ENCODE measurements around the gene DSG3. TPM values are rescaled to one million over a fixed set of nuclear protein-coding genes. Genes with fewer than 3 reads are reported as not detected.
"Not testable (repeated sequence)": the region's sequence is repeated elsewhere in the genome, so short reads cannot be mapped to it uniquely, and the experiment has no call there.

DSG3 gene
- total and polyA plus RNA-seq, 12 donors, result 0.04 to 0.17 (median 0.08) TPM; not detected in 9

- Histone ChIP-seq H3K27me3 (peaks cover 5% of the 10 kb centered on the region), H3K36me3 (replicated peaks in 1 of 2) (no peaks in the 10 kb centered on the region), H3K4me1 (replicated peaks in 1 of 2) (no peaks in the 10 kb centered on the region), H3K27ac (no peak overlapping the region), H3K9me3 (replicated peaks in 1 of 3) (no peaks in the 10 kb centered on the region), H3K4me3 (no peak overlapping the region)
- intact Hi-C loops (cut with DNase I), result no loop called here
- DNase-seq, result no peak
- TF ChIP-seq, protein P1, sequence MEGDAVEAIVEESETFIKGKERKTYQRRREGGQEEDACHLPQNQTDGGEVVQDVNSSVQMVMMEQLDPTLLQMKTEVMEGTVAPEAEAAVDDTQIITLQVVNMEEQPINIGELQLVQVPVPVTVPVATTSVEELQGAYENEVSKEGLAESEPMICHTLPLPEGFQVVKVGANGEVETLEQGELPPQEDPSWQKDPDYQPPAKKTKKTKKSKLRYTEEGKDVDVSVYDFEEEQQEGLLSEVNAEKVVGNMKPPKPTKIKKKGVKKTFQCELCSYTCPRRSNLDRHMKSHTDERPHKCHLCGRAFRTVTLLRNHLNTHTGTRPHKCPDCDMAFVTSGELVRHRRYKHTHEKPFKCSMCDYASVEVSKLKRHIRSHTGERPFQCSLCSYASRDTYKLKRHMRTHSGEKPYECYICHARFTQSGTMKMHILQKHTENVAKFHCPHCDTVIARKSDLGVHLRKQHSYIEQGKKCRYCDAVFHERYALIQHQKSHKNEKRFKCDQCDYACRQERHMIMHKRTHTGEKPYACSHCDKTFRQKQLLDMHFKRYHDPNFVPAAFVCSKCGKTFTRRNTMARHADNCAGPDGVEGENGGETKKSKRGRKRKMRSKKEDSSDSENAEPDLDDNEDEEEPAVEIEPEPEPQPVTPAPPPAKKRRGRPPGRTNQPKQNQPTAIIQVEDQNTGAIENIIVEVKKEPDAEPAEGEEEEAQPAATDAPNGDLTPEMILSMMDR (IDR thresholded peaks at IDR 0.05), result no peak
- no peak for TF ChIP-seq POLR2A (IDR thresholded peaks at IDR 0.05)
Measured at GRCh38 chr18:31491586-31491985, 44.0 kb downstream of the DSG3 start.

DNA sequence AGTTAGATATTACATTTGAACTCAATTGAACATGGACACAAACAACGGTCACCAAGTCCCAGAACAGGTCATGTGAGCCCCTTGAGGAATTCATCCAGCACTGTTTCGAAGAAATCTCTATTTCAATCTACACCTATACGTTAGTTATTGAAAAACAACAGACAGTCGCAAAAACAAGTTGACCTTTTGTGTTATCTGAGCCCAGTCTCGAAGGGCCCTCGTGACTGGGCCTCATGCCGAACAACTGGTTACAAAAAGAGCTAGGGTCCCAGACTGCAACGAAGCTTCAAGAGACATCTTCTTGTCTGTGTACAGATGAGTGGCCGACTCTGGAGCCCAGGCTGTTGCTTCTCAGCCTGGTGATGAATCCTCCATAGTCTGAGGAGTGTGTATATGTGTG, 45.1 kb downstream of the DSG3 start:
- peaks cover 5% of the 10 kb centered on the region for H3K27me3 ChIP-seq
- H3K4me1 ChIP-seq (replicated peaks in 1 of 2), result no peaks in the 10 kb centered on the region
- no peak overlapping the region for H3K4me3 ChIP-seq
- H3K36me3 ChIP-seq (replicated peaks in 1 of 2), result no peaks in the 10 kb centered on the region
- no peaks in the 10 kb centered on the region for H3K9me3 ChIP-seq (replicated peaks in 1 of 3)
- no peak for TF ChIP-seq POLR2A (IDR thresholded peaks at IDR 0.05)
- TF ChIP-seq, protein P1 (IDR thresholded peaks at IDR 0.05), result no peak
- WGBS, 4 donors, result 85 to 88% (median 87%) methylated on average over 8 to 9 of the region's 9 CpGs
- DNase-seq, result no peak
- no peak overlapping the region for H3K27ac ChIP-seq
- intact Hi-C loops (cut with DNase I), result no loop called here

- Histone ChIP-seq H3K9me3 (replicated peaks in 1 of 3) (no peaks in the 10 kb centered on the region), H3K27ac (no peak overlapping the region), H3K4me1 (replicated peaks in 1 of 2) (peaks cover 1 to 2% of the 10 kb centered on the region in 2 donors), H3K36me3 (replicated peaks in 1 of 2) (no peaks in the 10 kb centered on the region), H3K27me3 (peaks cover 5% of the 10 kb centered on the region), H3K4me3 (no peak overlapping the region)
- TF ChIP-seq, protein P1 (IDR thresholded peaks at IDR 0.05), result no peak
- TF ChIP-seq POLR2A (IDR thresholded peaks at IDR 0.05), result no peak
- intact Hi-C loops (cut with DNase I), result no loop called here
- 73 to 91% (median 85%) methylated on average over 7 of the region's 7 CpGs for WGBS, 4 donors
- no peak for DNase-seq
Measured at GRCh38 chr18:31493171-31493570, 45.6 kb downstream of the DSG3 start.

DNA sequence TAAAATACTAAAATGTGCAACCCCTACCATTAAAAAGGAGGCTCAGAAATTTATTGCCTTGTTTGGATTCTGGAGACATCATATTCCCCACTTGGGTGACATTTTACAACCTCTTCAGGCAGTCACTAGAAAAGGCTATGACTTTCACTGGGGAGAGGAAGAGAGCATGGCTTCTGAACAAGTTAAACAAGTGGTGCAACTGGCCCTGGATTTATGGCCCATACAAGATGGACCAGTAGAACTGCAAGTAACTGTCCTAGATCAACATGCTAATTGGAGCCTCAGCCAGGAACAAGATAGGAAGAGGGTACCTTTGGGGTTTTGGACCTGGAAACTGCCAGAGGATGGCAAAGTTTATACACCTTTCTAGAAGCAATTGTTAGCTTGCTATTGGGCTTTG, 46.4 kb downstream of the DSG3 start:
- Histone ChIP-seq H3K4me3 (no peak overlapping the region), H3K4me1 (replicated peaks in 1 of 2) (peaks cover 8% of the 10 kb centered on the region in 2 donors), H3K9me3 (replicated peaks in 1 of 3) (no peaks in the 10 kb centered on the region), H3K27ac (no peak overlapping the region), H3K36me3 (replicated peaks in 1 of 2) (no peaks in the 10 kb centered on the region), H3K27me3 (no peaks in the 10 kb centered on the region)
- no peak for DNase-seq
- TF ChIP-seq POLR2A (IDR thresholded peaks at IDR 0.05), result no peak
- TF ChIP-seq, protein P1 (IDR thresholded peaks at IDR 0.05), result no peak
- intact Hi-C loops (cut with DNase I), result no loop called here

GRCh38 chr18:31494705-31495244, 47.2 kb downstream of the DSG3 start:
- H3K4me1 ChIP-seq (replicated peaks in 1 of 2); H3K36me3 ChIP-seq (replicated peaks in 1 of 2); DNase-seq; H3K27me3 ChIP-seq; H3K4me3 ChIP-seq; intact Hi-C loops (cut with DNase I); H3K27ac ChIP-seq; H3K9me3 ChIP-seq (replicated peaks in 1 of 3): not testable (repeated sequence)
- WGBS, 4 donors, result 59 to 93% (median 75%) methylated on average over 2 of the region's 2 CpGs

Data from adrenal gland (tissue), 12 donors.